T47D (cell line): ENCODE measurements around the gene UBE3A.

ENCODE experiments used
- DNase-seq, 2 experiments: peaks; one replicate each; pipeline versions ENCODE4 v3.0.0 to v3.0.0-alpha.2; 2011 to 2012; ENCODE audit warnings: low read depth in 1 of 2, low spot score in 1 of 2
- JUND ChIP-seq: IDR thresholded peaks from 2 replicates; pipeline ENCODE4 v1.6.1; 2012; ENCODE audit warnings: low read depth
- in situ Hi-C: cut with HindIII; loops from 2 replicates; pipeline ENCODE4 v1.10.0; 2016; ENCODE audit warnings: low sequenced_read_pairs, low pct_unique_long_range_greater_than_20kb

The UBE3A gene

GRCh38 chr15:25331404-25331803, 107.4 kb downstream of the UBE3A start:
- no peak for TF ChIP-seq JUND
- no peak for DNase-seq
- in situ Hi-C loops = no loop called here

GRCh38 chr15:25329696-25330095, 109.1 kb downstream of the UBE3A start:
- no peak for TF ChIP-seq JUND
- no peak for DNase-seq
- in situ Hi-C loops = no loop called here

GRCh38 chr15:25327686-25328085, 111.1 kb downstream of the UBE3A start:
- in situ Hi-C loops = no loop called here
- no peak for DNase-seq
- no peak for TF ChIP-seq JUND

- in situ Hi-C loops = no loop called here
- DNase-seq = no peak
- TF ChIP-seq JUND = no peak
Measured at GRCh38 chr15:25325187-25325586, 113.6 kb downstream of the UBE3A start.

GRCh38 chr15:25323420-25323819, 115.4 kb downstream of the UBE3A start:
- TF ChIP-seq JUND = no peak
- in situ Hi-C loops = no loop called here
- DNase-seq = no peak

GRCh38 chr15:25287823-25288222, 151.0 kb downstream of the UBE3A start:
- no peak for TF ChIP-seq JUND
- no peak for DNase-seq
- in situ Hi-C loops = no loop called here
